Measurements from ENCODE around the gene ANKRD53.

- TF ChIP-seq TCF12 (IDR thresholded peaks at IDR 0.05) (no peak), MEF2A (IDR thresholded peaks at IDR 0.05; ENCODE audit: borderline replicate concordance, low read depth) (no peak), CTCF (IDR thresholded peaks at IDR 0.05) (no peak), GATA2 (CRISPR knock-in tag; IDR thresholded peaks at IDR 0.05) (no peak), GABPA (IDR thresholded peaks at IDR 0.05; ENCODE audit: low read depth) (no peak), EZH2phosphoT487 (IDR thresholded peaks at IDR 0.05; ENCODE audit: borderline replicate concordance, low read depth) (no peak), FOSL2 (IDR thresholded peaks at IDR 0.05; ENCODE audit: borderline replicate concordance, low read depth) (no peak), EP300 (IDR thresholded peaks at IDR 0.05; ENCODE audit: borderline replicate concordance in 1 of 2, low read depth in 1 of 2, low read length in 1 of 2) (no peak), RCOR1 (IDR thresholded peaks at IDR 0.05; ENCODE audit: low read length) (no peak), TAF1 (IDR thresholded peaks at IDR 0.05; ENCODE audit: borderline replicate concordance, low read depth, low read length) (no peak), RAD21 (IDR thresholded peaks at IDR 0.05; ENCODE audit: low read length) (no peak)
Observed at GRCh38 chr2:70954886-70955285, 23.5 kb upstream of the ANKRD53 start.
